Osteocyte (in vitro differentiated cells): ENCODE data around the gene PLA2G2A. TPM values are rescaled to one million over a fixed set of nuclear protein-coding genes. Genes with fewer than 3 reads are reported as not detected.

Source experiments
- DNase-seq: peaks from one replicate; pipeline ENCODE4 v3.0.0; 2021; ENCODE audit warnings: mixed read lengths; ENCODE audit not compliant: unreplicated experiment; ENCODE audit errors: extremely low spot score
- H3K27ac Mint-ChIP-seq: one replicate; pipeline ENCODE4 v1.8.0; 2021; ENCODE audit warnings: mild to moderate bottlenecking, mixed read lengths; ENCODE audit not compliant: unreplicated experiment
- H3K27me3 Mint-ChIP-seq: one replicate; pipeline ENCODE4 v1.8.0; 2021; ENCODE audit warnings: mixed read lengths; ENCODE audit not compliant: unreplicated experiment
- H3K36me3 Mint-ChIP-seq: one replicate; pipeline ENCODE4 v1.8.0; 2021; ENCODE audit warnings: mixed read lengths; ENCODE audit not compliant: unreplicated experiment
- H3K4me1 Mint-ChIP-seq: one replicate; pipeline ENCODE4 v1.8.0; 2021; ENCODE audit warnings: mixed read lengths; ENCODE audit not compliant: unreplicated experiment
- H3K4me3 Mint-ChIP-seq: one replicate; pipeline ENCODE4 v1.8.0; 2021; ENCODE audit warnings: mild to moderate bottlenecking, moderate library complexity, mixed read lengths; ENCODE audit not compliant: unreplicated experiment
- H3K9me3 Mint-ChIP-seq: one replicate; pipeline ENCODE4 v1.8.0; 2021; ENCODE audit warnings: mixed read lengths; ENCODE audit not compliant: unreplicated experiment
- CTCF ChIP-seq: fragments of 200-600 bp; sonication (generic); IDR thresholded peaks from 2 replicates; pipeline ENCODE4 v1.5.0; 2021; ENCODE audit warnings: antibody characterized with exemption, mild to moderate bottlenecking, moderate library complexity
- total RNA-seq: library from RNA; stranded (reverse); gene quantifications from 2 replicates; pipeline ENCODE4 v1.2.1, GENCODE V29; 2021

Gene PLA2G2A
- total RNA-seq, 1 donor from 2014 or later, result not detected

- Mint-ChIP-seq H3K9me3 (no peaks in the 10 kb centered on the region), H3K36me3 (no peaks in the 10 kb centered on the region), H3K4me1 (no peaks in the 10 kb centered on the region), H3K27me3 (peaks cover 7% of the 10 kb centered on the region), H3K4me3 (no peak overlapping the region), H3K27ac (no peak overlapping the region)
- DNase-seq, result no peak
- TF ChIP-seq CTCF, result no peak
Observed at GRCh38 chr1:19942088-19942487, 37.3 kb downstream of the PLA2G2A start.

- H3K4me3 Mint-ChIP-seq, result no peak overlapping the region
- H3K36me3 Mint-ChIP-seq, result no peaks in the 10 kb centered on the region
- no peak for TF ChIP-seq CTCF
- H3K9me3 Mint-ChIP-seq, result no peaks in the 10 kb centered on the region
- no peak overlapping the region for H3K27ac Mint-ChIP-seq
- no peaks in the 10 kb centered on the region for H3K4me1 Mint-ChIP-seq
- DNase-seq, result no peak
- H3K27me3 Mint-ChIP-seq, result peaks cover 3% of the 10 kb centered on the region
Observed at GRCh38 chr1:19941206-19941568, 38.2 kb downstream of the PLA2G2A start.

GRCh38 chr1:19940486-19941205, 38.8 kb downstream of the PLA2G2A start:
- H3K27ac Mint-ChIP-seq, result no peak overlapping the region
- TF ChIP-seq CTCF, result no peak

GRCh38 chr1:19938472-19938871, 40.9 kb downstream of the PLA2G2A start:
- Mint-ChIP-seq H3K4me3 (no peak overlapping the region), H3K4me1 (no peaks in the 10 kb centered on the region), H3K27ac (no peak overlapping the region), H3K27me3 (no peaks in the 10 kb centered on the region), H3K36me3 (no peaks in the 10 kb centered on the region), H3K9me3 (no peaks in the 10 kb centered on the region)
- TF ChIP-seq CTCF, result no peak
- DNase-seq, result no peak

More at GRCh38 chr1:19940486-19941205, 38.8 kb downstream of the PLA2G2A start:
- no peak overlapping the region for H3K4me3 Mint-ChIP-seq
- no peak for DNase-seq
- H3K27me3 Mint-ChIP-seq, result peaks cover 3% of the 10 kb centered on the region
- no peaks in the 10 kb centered on the region for H3K36me3 Mint-ChIP-seq
- H3K9me3 Mint-ChIP-seq, result no peaks in the 10 kb centered on the region
- H3K4me1 Mint-ChIP-seq, result no peaks in the 10 kb centered on the region

- DNase-seq, result no peak
- Mint-ChIP-seq H3K27ac (no peak overlapping the region), H3K27me3 (no peaks in the 10 kb centered on the region), H3K4me3 (no peak overlapping the region), H3K36me3 (no peaks in the 10 kb centered on the region), H3K4me1 (no peaks in the 10 kb centered on the region), H3K9me3 (no peaks in the 10 kb centered on the region)
- no peak for TF ChIP-seq CTCF
Observed at GRCh38 chr1:19936061-19936750, 43.2 kb downstream of the PLA2G2A start.
